AG09309 (cell line): ENCODE results near the gene IRAK1.

Experiments
- DNase-seq: peaks from one replicate; pipeline ENCODE4 v3.0.0-alpha.2; 2010; ENCODE audit warnings: low read depth
- H3K4me3 ChIP-seq: 2 replicates; pipeline ENCODE4 v1.5.1; 2011; ENCODE audit warnings: mild to moderate bottlenecking, low read depth, low read length, moderate library complexity; ENCODE audit not compliant: control insufficient read depth
- TF ChIP-seq, protein P1 (sequence below): IDR thresholded peaks from 2 replicates; pipeline ENCODE4 v1.5.1; 2011; ENCODE audit warnings: mild to moderate bottlenecking, low read depth, low read length, inconsistent platforms; ENCODE audit not compliant: insufficient read depth, control insufficient read depth; ENCODE audit errors: missing control alignments

The IRAK1 gene

DNA sequence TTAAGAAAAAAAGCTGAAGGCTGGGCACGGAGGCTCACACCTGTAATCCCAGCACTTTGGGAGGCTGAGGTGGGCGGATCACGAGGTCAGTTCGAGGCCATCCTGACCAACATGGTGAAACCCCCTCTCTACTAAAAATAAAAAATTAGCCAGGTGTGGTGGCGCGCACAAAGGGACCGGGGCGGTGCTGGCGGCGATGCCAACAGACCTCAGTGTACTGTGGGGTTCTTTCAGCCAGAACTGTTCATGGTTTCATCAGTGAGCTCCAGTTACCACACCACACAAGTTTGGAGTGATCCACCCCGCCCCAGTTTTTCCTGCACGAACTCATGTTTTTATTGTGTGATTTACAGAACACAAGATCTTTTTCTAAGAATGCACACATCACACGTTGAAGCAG is 21.2 kb upstream of the IRAK1 start:
- DNase-seq, result no peak
- TF ChIP-seq, protein P1, sequence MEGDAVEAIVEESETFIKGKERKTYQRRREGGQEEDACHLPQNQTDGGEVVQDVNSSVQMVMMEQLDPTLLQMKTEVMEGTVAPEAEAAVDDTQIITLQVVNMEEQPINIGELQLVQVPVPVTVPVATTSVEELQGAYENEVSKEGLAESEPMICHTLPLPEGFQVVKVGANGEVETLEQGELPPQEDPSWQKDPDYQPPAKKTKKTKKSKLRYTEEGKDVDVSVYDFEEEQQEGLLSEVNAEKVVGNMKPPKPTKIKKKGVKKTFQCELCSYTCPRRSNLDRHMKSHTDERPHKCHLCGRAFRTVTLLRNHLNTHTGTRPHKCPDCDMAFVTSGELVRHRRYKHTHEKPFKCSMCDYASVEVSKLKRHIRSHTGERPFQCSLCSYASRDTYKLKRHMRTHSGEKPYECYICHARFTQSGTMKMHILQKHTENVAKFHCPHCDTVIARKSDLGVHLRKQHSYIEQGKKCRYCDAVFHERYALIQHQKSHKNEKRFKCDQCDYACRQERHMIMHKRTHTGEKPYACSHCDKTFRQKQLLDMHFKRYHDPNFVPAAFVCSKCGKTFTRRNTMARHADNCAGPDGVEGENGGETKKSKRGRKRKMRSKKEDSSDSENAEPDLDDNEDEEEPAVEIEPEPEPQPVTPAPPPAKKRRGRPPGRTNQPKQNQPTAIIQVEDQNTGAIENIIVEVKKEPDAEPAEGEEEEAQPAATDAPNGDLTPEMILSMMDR, result no peak
- H3K4me3 ChIP-seq, result no peak overlapping the region

DNA sequence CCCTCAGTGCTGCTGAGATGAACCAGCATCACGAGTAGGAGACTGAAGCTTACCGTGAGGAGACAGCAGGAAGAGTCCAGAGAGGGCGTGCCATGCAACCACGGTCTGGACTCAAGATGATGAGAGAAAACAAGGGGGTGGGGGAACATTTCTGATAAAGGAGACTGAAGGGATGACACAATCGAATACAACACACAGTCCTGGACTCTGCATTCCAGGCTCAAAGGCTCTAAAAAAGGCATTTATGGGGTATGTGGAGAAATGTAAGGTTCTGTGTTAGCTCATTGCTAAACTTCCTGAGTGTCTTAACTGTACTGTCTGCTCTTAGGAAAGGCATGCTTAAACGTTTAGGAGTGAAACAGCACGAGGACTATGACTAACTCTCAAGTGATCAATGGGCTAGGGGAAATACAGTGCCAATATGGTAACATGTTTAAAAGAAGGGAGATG is 20.6 kb upstream of the IRAK1 start:
- TF ChIP-seq, protein P1, result no peak
- H3K4me3 ChIP-seq, result no peak overlapping the region
- DNase-seq, result peak; percentile 66

DNA sequence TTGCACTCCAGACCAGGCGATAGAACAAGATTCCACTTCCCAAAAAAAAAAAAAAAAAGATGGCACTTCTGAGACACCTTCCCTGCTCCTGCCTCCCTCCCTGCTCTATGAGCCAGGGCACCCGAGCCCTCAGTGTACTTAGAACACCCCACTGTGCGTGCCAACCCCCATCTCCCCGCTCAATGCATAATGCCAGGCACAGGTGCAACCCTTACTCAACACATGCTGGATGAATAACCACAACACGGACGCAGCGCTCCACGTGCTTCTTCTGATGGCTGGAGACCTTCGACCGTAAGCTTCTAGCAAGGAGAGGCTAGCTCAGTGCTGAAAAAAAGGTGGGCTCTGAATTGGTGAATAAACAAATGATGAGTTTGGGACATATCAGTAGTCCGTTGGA is 19.9 kb upstream of the IRAK1 start:
- no peak for DNase-seq
- TF ChIP-seq, protein P1, result no peak
- no peak overlapping the region for H3K4me3 ChIP-seq

DNA sequence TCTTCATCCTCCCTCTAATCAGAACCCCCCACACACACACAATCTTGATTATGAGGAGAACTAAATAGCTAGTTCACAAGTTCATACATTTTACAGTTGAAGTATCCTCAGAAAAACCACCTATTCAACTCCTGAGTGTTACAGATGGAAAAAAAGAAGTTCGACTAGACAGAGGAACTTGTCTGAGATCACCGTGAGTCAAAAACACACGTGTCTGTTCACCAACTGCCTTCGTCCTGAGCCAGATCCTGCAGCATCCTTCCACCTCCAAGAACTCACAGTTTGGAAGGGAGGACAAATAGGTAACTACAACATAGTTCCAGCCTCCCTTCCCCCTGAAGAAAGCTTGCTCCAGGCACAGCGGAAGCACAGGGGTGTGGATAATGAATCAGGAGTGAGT is 19.0 kb upstream of the IRAK1 start:
- no peak overlapping the region for H3K4me3 ChIP-seq
- TF ChIP-seq, protein P1, result no peak
- no peak for DNase-seq

DNA sequence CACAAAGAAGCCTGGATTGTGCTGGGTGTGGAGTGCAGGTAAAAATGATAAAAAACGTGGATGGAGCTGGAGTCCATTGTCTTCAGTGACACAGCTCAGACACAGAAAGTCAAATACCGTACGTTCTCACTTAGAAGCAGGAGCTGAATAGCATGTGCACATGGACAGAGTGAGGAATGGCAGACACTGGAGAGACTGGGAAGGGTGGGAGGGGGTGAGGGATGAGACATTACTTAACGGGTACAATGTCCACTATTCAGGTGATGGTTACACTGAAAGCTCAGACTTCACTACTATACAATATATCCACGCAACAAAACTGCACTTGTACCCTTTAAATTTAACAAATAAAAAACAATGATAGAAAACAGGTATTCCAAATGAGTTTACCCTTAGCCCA is 18.1 kb upstream of the IRAK1 start:
- TF ChIP-seq, protein P1, result no peak
- DNase-seq, result no peak
- H3K4me3 ChIP-seq, result no peak overlapping the region

DNA sequence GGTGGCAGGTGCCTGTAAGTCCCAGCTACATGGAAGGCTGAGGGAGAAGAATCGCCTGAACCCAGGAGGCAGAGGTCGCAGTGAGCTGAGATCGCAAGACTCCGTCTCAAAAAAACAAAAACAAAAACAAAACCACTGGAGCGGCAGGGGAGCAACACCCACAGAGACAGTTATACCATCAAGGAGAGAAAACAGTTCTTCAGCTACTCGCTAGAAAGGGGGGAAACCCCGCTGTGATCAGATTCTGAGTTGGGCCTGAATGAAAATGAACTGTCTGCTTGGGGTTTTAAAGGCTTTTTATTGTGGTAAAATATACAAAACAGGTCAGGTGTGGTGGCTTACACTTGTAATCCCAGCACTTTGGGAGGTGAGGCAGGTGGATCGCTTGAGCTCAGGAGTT is 16.8 kb upstream of the IRAK1 start:
- TF ChIP-seq, protein P1, result no peak
- H3K4me3 ChIP-seq, result no peak overlapping the region
- no peak for DNase-seq

DNA sequence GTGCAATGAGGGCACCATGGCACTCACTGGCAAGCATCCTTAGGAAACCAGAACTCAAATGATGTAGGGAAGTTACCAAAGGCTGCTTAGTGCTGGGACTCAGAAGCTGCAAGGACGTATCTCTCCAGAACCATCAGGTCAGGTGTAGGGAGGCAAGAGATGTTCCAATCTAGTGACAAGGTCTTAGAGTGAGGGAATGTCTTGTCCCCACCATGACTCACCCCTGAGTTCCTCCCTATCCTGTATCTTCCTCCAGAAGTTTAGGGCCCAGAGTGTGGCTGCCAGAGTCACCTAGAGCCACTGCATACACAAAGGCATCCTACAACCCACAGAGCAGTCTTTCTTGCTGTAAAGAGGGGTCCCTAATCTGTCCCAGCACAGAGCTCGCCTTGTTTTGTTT is 14.1 kb upstream of the IRAK1 start:
- TF ChIP-seq, protein P1, result no peak
- no peak for DNase-seq
- H3K4me3 ChIP-seq, result no peak overlapping the region
